K562 (cell line): ENCODE results near the gene ITGA11.

Experiments
- CTCF ChIP-seq, 3 experiments: IDR thresholded peaks in 2 of 3; conservative IDR thresholded peaks in 1 of 3; 2 replicates each; pipeline ENCODE4 v1.5.1; 2011 to 2012; ENCODE audit warnings: low read length in 3 of 3, mild to moderate bottlenecking in 3 of 3, control low read depth in 2 of 3, improper control_type of control experiment in 1 of 3, inconsistent platforms in 1 of 3, low read depth in 1 of 3, mixed read lengths in 1 of 3, moderate library complexity in 1 of 3; ENCODE audit not compliant: insufficient read depth in 2 of 3
- EZH2 ChIP-seq: IDR thresholded peaks from 2 replicates; pipeline ENCODE4 v1.6.1; 2012; ENCODE audit warnings: low read depth, mild to moderate bottlenecking, inconsistent platforms, low read length, borderline replicate concordance
- FOXJ3 ChIP-seq: sonication (generic); formaldehyde crosslinking; IDR thresholded peaks from 2 replicates; pipeline ENCODE4 v1.4.0; 2020; ENCODE audit warnings: mild to moderate bottlenecking, missing genetic modification reagents
- MAX ChIP-seq: sonication (generic); formaldehyde crosslinking; IDR thresholded peaks from 2 replicates; pipeline ENCODE4 v1.9.0; 2022; ENCODE audit warnings: mild to moderate bottlenecking, missing genetic modification reagents
- NR2F6 ChIP-seq: fragments of 450-650 bp; formaldehyde crosslinking; IDR thresholded peaks from 2 replicates; pipeline ENCODE4 v1.4.0; 2020; ENCODE audit warnings: mild to moderate bottlenecking
- POLR2AphosphoS5 ChIP-seq: IDR thresholded peaks from 2 replicates; pipeline ENCODE4 v1.6.1; 2011; ENCODE audit warnings: mild to moderate bottlenecking, low read depth, low read length, moderate library complexity; ENCODE audit not compliant: control insufficient read depth, insufficient read depth
- TCF7 ChIP-seq: sonication (generic); IDR thresholded peaks from 2 replicates; pipeline ENCODE4 v1.6.1; 2016; ENCODE audit warnings: antibody characterized with exemption, borderline replicate concordance

- TF ChIP-seq MAX (CRISPR knock-in tag) (no peak), EZH2 (no peak), POLR2AphosphoS5 (no peak), FOXJ3 (no peak), TCF7 (no peak), NR2F6 (CRISPR knock-in tag) (no peak), CTCF (IDR thresholded peaks at IDR 0.05 in 2 of 3, conservative IDR thresholded peaks at IDR 0.05 in 1 of 3; ENCODE audit: insufficient read depth in 2 of 3, low read depth in 1 of 3, low read length in 3 of 3) (no peak)
Measured at GRCh38 chr15:68356778-68357177, 75.2 kb downstream of the ITGA11 start.
